ENCODE data around the gene SLC35C1. TPM values are rescaled to one million over a fixed set of nuclear protein-coding genes. Genes with fewer than 3 reads are reported as not detected.

Gene SLC35C1
- total RNA-seq, 1 donor from 2014 or later: 13.3 TPM

GRCh38 chr11:45860348-45860747 is 55.4 kb downstream of the SLC35C1 start:
- H3K27me3 Mint-ChIP-seq (ENCODE audit: low read depth): no peaks in the 10 kb centered on the region

GRCh38 chr11:45860764-45861510 is 56.0 kb downstream of the SLC35C1 start:
- Mint-ChIP-seq H3K4me3 (no peak overlapping the region), H3K27me3 (ENCODE audit: low read depth) (no peaks in the 10 kb centered on the region), H3K4me1 (no peaks in the 10 kb centered on the region), H3K9me3 (no peaks in the 10 kb centered on the region), H3K36me3 (ENCODE audit: low read depth) (no peaks in the 10 kb centered on the region), H3K27ac (ENCODE audit: unreplicated experiment) (no peak overlapping the region)
- no peak for TF ChIP-seq CTCF (conservative IDR thresholded peaks at IDR 0.05)
- DNase-seq (ENCODE audit: low read depth, low spot score): no peak

More at GRCh38 chr11:45860348-45860747, 55.4 kb downstream of the SLC35C1 start:
- Mint-ChIP-seq H3K27ac (ENCODE audit: unreplicated experiment) (no peak overlapping the region), H3K4me3 (no peak overlapping the region), H3K4me1 (no peaks in the 10 kb centered on the region), H3K9me3 (no peaks in the 10 kb centered on the region), H3K36me3 (ENCODE audit: low read depth) (no peaks in the 10 kb centered on the region)
- no peak for DNase-seq (ENCODE audit: low read depth, low spot score)
- TF ChIP-seq CTCF (conservative IDR thresholded peaks at IDR 0.05): no peak

Other genes with a start within 250 kb of the SLC35C1 start
- 1.1 and 1.3 TPM in 2 replicates for gene CHST1, start 139.5 kb upstream of the SLC35C1 start, total RNA-seq
- gene CRY2, start 42.3 kb downstream of the SLC35C1 start, total RNA-seq: 19.0 and 23.8 TPM in 2 replicates
- 36.6 and 38.7 TPM in 2 replicates for gene MAPK8IP1, start 80.5 kb downstream of the SLC35C1 start, total RNA-seq
- 2.5 and 3.3 TPM in 2 replicates for gene FREY1, start 102.1 kb downstream of the SLC35C1 start, total RNA-seq
- gene PEX16, start 112.7 kb downstream of the SLC35C1 start, total RNA-seq: 27.6 and 29.6 TPM in 2 replicates
- gene LARGE2, start 117.5 kb downstream of the SLC35C1 start, total RNA-seq: 0.48 TPM in 1 of 2 replicates, not detected in the other

Measured in neural crest cell (in vitro differentiated cells).